ENCODE measurements around the gene MUSK. TPM values are rescaled to one million over a fixed set of nuclear protein-coding genes. Genes with fewer than 3 reads are reported as not detected.

MUSK gene
- total RNA-seq, 1 donor from 2014 or later = not detected

DNA sequence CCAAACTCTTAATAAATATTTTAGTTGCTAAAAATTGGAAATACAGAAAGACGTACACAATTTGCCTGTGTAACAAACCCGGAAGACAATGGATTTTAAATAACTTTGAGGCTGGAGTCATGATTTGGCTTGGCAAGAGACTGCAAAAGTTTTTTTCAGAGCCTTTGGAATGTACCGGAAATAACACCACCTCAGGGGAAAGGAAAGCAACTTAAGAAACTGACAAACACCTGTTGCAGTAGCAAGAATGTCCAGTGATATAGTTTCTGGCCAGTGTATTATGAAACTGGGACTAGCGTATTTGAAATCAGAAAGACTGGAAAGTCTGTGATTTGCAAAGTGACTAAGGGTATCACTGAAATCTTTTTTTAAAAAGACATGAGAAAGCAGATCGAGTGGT, 842 bp downstream of the MUSK start:
- H3K4me3 Mint-ChIP-seq (ENCODE audit: low read depth) = no peak overlapping the region
- H3K27ac Mint-ChIP-seq = no peak overlapping the region
- no peaks in the 10 kb centered on the region for H3K27me3 Mint-ChIP-seq
- no peaks in the 10 kb centered on the region for H3K36me3 Mint-ChIP-seq (ENCODE audit: insufficient read depth)
- TF ChIP-seq, protein P1, sequence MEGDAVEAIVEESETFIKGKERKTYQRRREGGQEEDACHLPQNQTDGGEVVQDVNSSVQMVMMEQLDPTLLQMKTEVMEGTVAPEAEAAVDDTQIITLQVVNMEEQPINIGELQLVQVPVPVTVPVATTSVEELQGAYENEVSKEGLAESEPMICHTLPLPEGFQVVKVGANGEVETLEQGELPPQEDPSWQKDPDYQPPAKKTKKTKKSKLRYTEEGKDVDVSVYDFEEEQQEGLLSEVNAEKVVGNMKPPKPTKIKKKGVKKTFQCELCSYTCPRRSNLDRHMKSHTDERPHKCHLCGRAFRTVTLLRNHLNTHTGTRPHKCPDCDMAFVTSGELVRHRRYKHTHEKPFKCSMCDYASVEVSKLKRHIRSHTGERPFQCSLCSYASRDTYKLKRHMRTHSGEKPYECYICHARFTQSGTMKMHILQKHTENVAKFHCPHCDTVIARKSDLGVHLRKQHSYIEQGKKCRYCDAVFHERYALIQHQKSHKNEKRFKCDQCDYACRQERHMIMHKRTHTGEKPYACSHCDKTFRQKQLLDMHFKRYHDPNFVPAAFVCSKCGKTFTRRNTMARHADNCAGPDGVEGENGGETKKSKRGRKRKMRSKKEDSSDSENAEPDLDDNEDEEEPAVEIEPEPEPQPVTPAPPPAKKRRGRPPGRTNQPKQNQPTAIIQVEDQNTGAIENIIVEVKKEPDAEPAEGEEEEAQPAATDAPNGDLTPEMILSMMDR (IDR thresholded peaks at IDR 0.05; ENCODE audit: unreplicated experiment) = no peak
- no peak for DNase-seq (ENCODE audit: low spot score, unreplicated experiment)
- no peaks in the 10 kb centered on the region for H3K9me3 Mint-ChIP-seq (ENCODE audit: low read depth)
- H3K4me1 Mint-ChIP-seq (ENCODE audit: low read depth) = peaks cover 2% of the 10 kb centered on the region

DNA sequence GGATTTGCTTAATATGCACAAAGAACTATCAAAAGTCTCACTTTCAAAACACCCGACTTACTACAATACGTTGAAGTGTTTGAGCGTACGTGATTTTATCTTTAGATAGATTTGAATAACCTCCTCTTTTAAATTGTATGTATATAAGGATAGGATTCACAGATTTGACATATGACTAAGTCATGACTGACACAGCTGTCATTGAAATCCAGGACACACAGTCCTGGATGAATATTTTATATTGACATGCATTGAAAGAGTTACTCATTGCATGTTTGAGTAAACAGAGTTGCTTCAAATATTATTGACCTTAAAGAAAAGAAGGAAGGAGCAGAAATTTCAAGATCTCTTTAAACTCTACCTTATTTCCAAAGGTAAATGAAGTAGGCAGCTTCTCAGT, 3.3 kb downstream of the MUSK start:
- no peak overlapping the region for H3K4me3 Mint-ChIP-seq (ENCODE audit: low read depth)
- H3K9me3 Mint-ChIP-seq (ENCODE audit: low read depth) = peaks cover 3% of the 10 kb centered on the region
- no peaks in the 10 kb centered on the region for H3K27me3 Mint-ChIP-seq

DNA sequence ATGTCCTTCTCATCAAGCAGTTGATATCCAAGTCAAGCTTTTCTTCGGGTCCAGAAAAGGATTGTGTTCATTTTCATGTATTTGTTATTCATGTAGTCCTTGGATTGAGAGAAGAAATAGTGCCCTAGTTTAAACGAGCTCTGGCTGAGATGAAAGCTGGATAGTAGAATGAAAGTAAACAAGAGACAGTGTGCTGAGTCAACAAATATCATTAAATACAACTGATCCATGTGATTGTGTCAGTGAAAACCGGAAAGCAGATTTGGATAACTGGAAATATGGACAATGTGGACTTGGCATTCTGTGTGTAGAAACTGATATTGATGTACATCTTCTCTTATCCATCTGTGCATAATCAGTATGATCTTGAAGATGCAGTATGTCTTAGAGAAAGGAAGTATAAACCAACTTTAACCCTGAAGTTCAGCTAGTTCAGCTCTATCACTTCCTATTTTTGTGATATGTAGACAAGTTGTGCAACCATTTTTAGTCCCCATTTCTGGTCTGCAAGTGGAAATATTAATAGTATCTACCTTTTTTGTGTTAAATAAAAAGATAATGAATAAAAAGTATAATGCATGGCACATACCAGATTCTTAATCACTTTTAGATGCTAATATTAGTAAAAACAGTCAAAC, 4.4 kb downstream of the MUSK start:
- H3K27me3 Mint-ChIP-seq = no peaks in the 10 kb centered on the region
- no peak overlapping the region for H3K4me3 Mint-ChIP-seq (ENCODE audit: low read depth)
- TF ChIP-seq, protein P1 (IDR thresholded peaks at IDR 0.05; ENCODE audit: unreplicated experiment) = no peak
- H3K27ac Mint-ChIP-seq = no peak overlapping the region
- no peaks in the 10 kb centered on the region for H3K36me3 Mint-ChIP-seq (ENCODE audit: insufficient read depth)
- no peak for DNase-seq (ENCODE audit: low spot score, unreplicated experiment)
- peaks cover 3% of the 10 kb centered on the region for H3K9me3 Mint-ChIP-seq (ENCODE audit: low read depth)
- peaks cover 2% of the 10 kb centered on the region for H3K4me1 Mint-ChIP-seq (ENCODE audit: low read depth)

More for the DNA sequence above, 3.3 kb downstream of the MUSK start:
- TF ChIP-seq, protein P1 (IDR thresholded peaks at IDR 0.05; ENCODE audit: unreplicated experiment) = no peak
- Mint-ChIP-seq H3K27ac (no peak overlapping the region), H3K4me1 (ENCODE audit: low read depth) (peaks cover 2% of the 10 kb centered on the region), H3K36me3 (ENCODE audit: insufficient read depth) (no peaks in the 10 kb centered on the region)
- no peak for DNase-seq (ENCODE audit: low spot score, unreplicated experiment)

DNA sequence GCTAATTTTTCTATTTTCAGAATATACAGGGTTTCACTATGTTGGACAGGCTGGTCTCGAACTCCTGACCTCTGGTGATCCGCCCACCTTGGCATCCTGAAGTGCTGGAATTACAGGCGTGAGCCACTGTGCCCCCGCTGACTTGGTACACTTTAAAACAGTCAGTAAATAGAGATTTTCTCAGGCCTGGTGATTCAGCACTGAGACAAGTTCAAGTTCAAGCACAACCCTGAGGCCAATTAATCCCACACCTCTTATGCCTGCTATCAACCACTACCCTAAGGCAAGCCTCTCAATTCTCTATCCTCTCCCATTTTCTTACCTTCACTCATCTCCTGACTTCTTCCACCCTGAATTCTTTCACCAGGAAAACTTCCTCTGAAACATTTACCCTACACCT, 18.9 kb downstream of the MUSK start:
- H3K27me3 Mint-ChIP-seq = no peaks in the 10 kb centered on the region
- no peak overlapping the region for H3K27ac Mint-ChIP-seq
- TF ChIP-seq, protein P1 (IDR thresholded peaks at IDR 0.05; ENCODE audit: unreplicated experiment) = no peak
- no peak for DNase-seq (ENCODE audit: low spot score, unreplicated experiment)
- no peaks in the 10 kb centered on the region for H3K36me3 Mint-ChIP-seq (ENCODE audit: insufficient read depth)
- no peaks in the 10 kb centered on the region for H3K4me1 Mint-ChIP-seq (ENCODE audit: low read depth)
- H3K4me3 Mint-ChIP-seq (ENCODE audit: low read depth) = no peak overlapping the region
- no peaks in the 10 kb centered on the region for H3K9me3 Mint-ChIP-seq (ENCODE audit: low read depth)

DNA sequence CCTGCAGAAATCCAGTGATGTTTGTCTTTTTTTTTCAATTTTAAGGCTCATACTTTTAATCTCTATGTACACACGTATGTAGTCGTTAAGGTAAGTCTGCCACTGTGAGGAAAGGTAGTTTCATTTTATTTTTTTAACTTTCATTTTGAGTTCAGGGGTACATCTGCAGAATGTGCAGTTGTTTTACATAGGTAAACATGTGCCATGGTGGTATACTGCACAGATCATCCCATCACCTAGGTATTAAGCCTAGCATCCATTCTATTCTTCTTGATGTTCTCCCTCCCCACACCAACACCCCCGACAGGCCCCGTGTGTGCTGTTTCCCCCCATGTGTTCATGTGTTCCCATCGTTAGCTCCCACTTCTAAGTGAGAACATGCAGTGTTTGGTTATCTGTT, 19.7 kb downstream of the MUSK start:
- no peaks in the 10 kb centered on the region for H3K27me3 Mint-ChIP-seq
- no peak for DNase-seq (ENCODE audit: low spot score, unreplicated experiment)
- TF ChIP-seq, protein P1 (IDR thresholded peaks at IDR 0.05; ENCODE audit: unreplicated experiment) = no peak
- no peak overlapping the region for H3K4me3 Mint-ChIP-seq (ENCODE audit: low read depth)
- no peaks in the 10 kb centered on the region for H3K9me3 Mint-ChIP-seq (ENCODE audit: low read depth)
- H3K36me3 Mint-ChIP-seq (ENCODE audit: insufficient read depth) = no peaks in the 10 kb centered on the region
- no peaks in the 10 kb centered on the region for H3K4me1 Mint-ChIP-seq (ENCODE audit: low read depth)
- H3K27ac Mint-ChIP-seq = no peak overlapping the region

All from progenitor cell of endocrine pancreas (in vitro differentiated cells).